ENCODE data around the gene DOCK4. TPM values are rescaled to one million over a fixed set of nuclear protein-coding genes. Genes with fewer than 3 reads are reported as not detected.
A peak's percentile ranks its signal among the peaks of the same experiment; 100 is the strongest.

The DOCK4 gene
- total RNA-seq, 1 experiment from 2014 or later, result 4.9 TPM

DNA sequence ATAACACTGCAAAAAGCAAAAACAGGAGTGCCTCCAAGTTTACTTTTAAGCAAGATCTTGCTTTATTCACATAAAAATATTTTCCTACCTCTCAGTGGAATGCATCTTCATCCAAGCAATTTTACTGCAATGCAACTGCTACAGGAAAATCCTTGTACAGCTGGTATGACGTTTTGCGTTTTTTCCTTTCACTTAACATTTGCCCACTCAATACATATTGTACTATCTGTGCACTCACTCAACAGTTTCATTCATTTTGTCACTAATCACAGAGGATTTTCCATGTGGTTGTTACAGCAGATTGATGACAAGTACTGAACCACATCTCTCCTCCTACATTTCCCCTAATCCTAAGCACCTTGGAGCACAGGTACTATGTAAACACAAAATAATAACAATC lies 421.9 kb downstream of the DOCK4 start:
- Mint-ChIP-seq H3K36me3 (ENCODE audit: insufficient read depth in 1 of 3, low read depth in 3 of 3) (peaks cover 0 to 26% (median 0%) of the 10 kb centered on the region in 3 experiments; a peak in 3 of 7 replicates), H3K4me1 (peaks cover 21 to 28% of the 10 kb centered on the region in 2 experiments), H3K27ac (no peak overlapping the region; a peak in 1 of 7 replicates), H3K4me3 (no peak overlapping the region), H3K9me3 (no peaks in the 10 kb centered on the region), H3K27me3 (ENCODE audit: low read depth) (no peaks in the 10 kb centered on the region)
- H2BK120ac ChIP-seq (ENCODE audit: low read depth, low read length, poor library complexity, severe bottlenecking), result no peak overlapping the region
- no peak overlapping the region for H2BK12ac ChIP-seq (ENCODE audit: insufficient read length, low read depth, low read length)
- H3K14ac ChIP-seq (ENCODE audit: insufficient read depth, low read length), result no peak overlapping the region; the same call in 1 of the 2 replicates
- no peak overlapping the region for H3T11ph ChIP-seq (ENCODE audit: low read length)
- no peak overlapping the region for H2BK5ac ChIP-seq (ENCODE audit: insufficient read length, low read length)
- H2BK20ac ChIP-seq (ENCODE audit: low read depth, low read length, poor library complexity, severe bottlenecking), result peak overlapping the region; percentile 26
- no peak overlapping the region for H4K91ac ChIP-seq (ENCODE audit: insufficient read length, low read depth, low read length)
- H3K9ac ChIP-seq (ENCODE audit: extremely low read depth, insufficient read length, low read length), result no peak overlapping the region
- H2BK15ac ChIP-seq (ENCODE audit: low read depth, low read length), result no peak overlapping the region
- H4K5ac ChIP-seq (ENCODE audit: insufficient read length, low read depth, low read length), result no peak overlapping the region
- no peak overlapping the region for H2AK5ac ChIP-seq (ENCODE audit: insufficient read length, low read length)
- DNase-seq, result no peak
- peaks cover 2% of the 10 kb centered on the region; the same call in 1 of the 2 replicates for H3K4me1 ChIP-seq (ENCODE audit: insufficient read depth, low read length)
- H3K4ac ChIP-seq (ENCODE audit: low read depth, low read length), result no peak overlapping the region
- no peaks in the 10 kb centered on the region for H3K23me2 ChIP-seq (ENCODE audit: insufficient read length, low read depth, low read length, poor library complexity, severe bottlenecking)
- no peak overlapping the region for H4K8ac ChIP-seq (replicated peaks; ENCODE audit: insufficient read length, low read depth, low read length)
- no peaks in the 10 kb centered on the region for H3K79me2 ChIP-seq (ENCODE audit: insufficient read depth, low read length)
- no peaks in the 10 kb centered on the region for H4K20me1 ChIP-seq (ENCODE audit: control insufficient read depth, insufficient read depth, insufficient read length)
- no peak overlapping the region for H3K27ac ChIP-seq (ENCODE audit: insufficient read length, low read depth, low read length)
- H3K56ac ChIP-seq (ENCODE audit: insufficient read length, low read depth, low read length), result no peak overlapping the region
- WGBS (ENCODE audit: extremely low coverage, insufficient read length, low lambda C conversion rate), result no CpG with 5 or more reads among the region's 2 CpGs
- H3K79me1 ChIP-seq (ENCODE audit: insufficient read depth, low read depth, low read length, poor library complexity, severe bottlenecking), result no peaks in the 10 kb centered on the region
- no peaks in the 10 kb centered on the region for H3K27me3 ChIP-seq (ENCODE audit: insufficient read depth, low read length)
- no peak overlapping the region for H3K4me2 ChIP-seq (ENCODE audit: insufficient read depth, insufficient read length, low read length)
- TF ChIP-seq CTCF (conservative IDR thresholded peaks at IDR 0.05), result no peak
- no peak overlapping the region for H3K18ac ChIP-seq (ENCODE audit: insufficient read length, low read depth, low read length)
- H3K23ac ChIP-seq (ENCODE audit: insufficient read length, low read depth, low read length), result no peak overlapping the region
- H3K9me3 ChIP-seq (ENCODE audit: control insufficient read depth, low read depth, low read length), result no peaks in the 10 kb centered on the region
- H2AFZ ChIP-seq (ENCODE audit: low read length), result no peak overlapping the region
